ENCODE data around the gene C1orf159. TPM values are rescaled to one million over a fixed set of nuclear protein-coding genes. Genes with fewer than 3 reads are reported as not detected.
A peak's percentile ranks its signal among the peaks of the same experiment; 100 is the strongest.

The C1orf159 gene
- total and polyA plus RNA-seq, 10 of the 15 experiments (the other 5 are each of a cell fraction or from before 2014, with no cell fraction given), result 0.11 to 23.4 (median 8.0) TPM

- TF ChIP-seq EZH2 (IDR thresholded peaks at IDR 0.05; ENCODE audit: borderline replicate concordance, control insufficient read depth, low read depth, low read length) (no peak), NR2F1 (conservative IDR thresholded peaks at IDR 0.05) (no peak)
Observed at GRCh38 chr1:1062348-1063163, 53.3 kb downstream of the C1orf159 start (continued).

GRCh38 chr1:1061682-1062345, 54.1 kb downstream of the C1orf159 start:
- H3K36me3 ChIP-seq (ENCODE audit: control insufficient read depth in 2 of 2, insufficient read depth in 2 of 2, low read length in 1 of 2), result no peaks in the 10 kb centered on the region
- 47% methylated on average over 14 of the region's 18 CpGs for WGBS (ENCODE audit: insufficient coverage, insufficient replicate concordance, low lambda C conversion rate, missing lambda C conversion rate)
- intact Hi-C loops (cut with micrococcal nuclease; ENCODE audit: unreplicated experiment) (loop anchor here (5.0 to 10.0 kb wide), 2 partner anchors 45 to 157 kb away; no protein-coding TSS in a partner anchor), in situ Hi-C loops (cut with MboI) (loop anchor here (5.0 kb wide), 2 partner anchors 40 to 80 kb away; partner anchors contain the start of genes AGRN and PERM1)
- no peaks in the 10 kb centered on the region for H3K79me2 ChIP-seq (ENCODE audit: control insufficient read depth, insufficient read depth, low read length)
- H3K4me1 ChIP-seq (ENCODE audit: control insufficient read depth, insufficient read depth, low read length), result peaks cover 28% of the 10 kb centered on the region
- ChIA-PET CTCF (interaction anchor here (1.3 to 8.7 kb wide), 5 partner anchors 23 to 80 kb away, joined by 4 to 83 read pairs (median 68); partner anchors contain the start of genes ISG15 and PERM1), POLR2A (interaction anchor here (2.7 kb wide), 1 partner anchor 30 kb away, joined by 15 read pairs; no protein-coding TSS in a partner anchor), SMC1A (ENCODE audit: uncharacterized antibody, unreplicated experiment) (interaction anchor here (1.4 to 2.7 kb wide), 3 partner anchors 29 to 48 kb away, joined by 8 to 24 read pairs (median 11); partner anchors contain the start of gene ISG15), RAD21 (ENCODE audit: unreplicated experiment) (interaction anchor here (1.2 to 3.7 kb wide), 2 partner anchors 30 to 77 kb away, joined by 4 to 58 read pairs; no protein-coding TSS in a partner anchor)
- no peaks in the 10 kb centered on the region for H3K27me3 ChIP-seq (replicated peaks in 1 of 2; ENCODE audit: control insufficient read depth in 2 of 2, insufficient read depth in 2 of 2, low read length in 1 of 2)
- BruUV-seq (replicated peaks), result no TSS peak
- no peaks in the 10 kb centered on the region for H4K20me1 ChIP-seq (ENCODE audit: control insufficient read depth, insufficient read depth)
- no peaks in the 10 kb centered on the region for H3K9me3 ChIP-seq (replicated peaks; ENCODE audit: control insufficient read depth, insufficient read depth, low read length)
- FAIRE-seq (no peak), DNase-seq (ENCODE audit: low read depth, low spot score) (no peak), ATAC-seq (no peak)
- no peak overlapping the region for H3K4me3 ChIP-seq
- H3K27ac ChIP-seq (ENCODE audit: control insufficient read depth, insufficient read depth), result no peak overlapping the region
- H2AFZ ChIP-seq (ENCODE audit: control insufficient read depth, low read depth, low read length), result no peak overlapping the region
- 0 out of 2 replicates have a peak overlapping the region, but pooled peaks have one; percentile 4 for H3K4me2 ChIP-seq (ENCODE audit: control insufficient read depth, insufficient read depth)
- no peak overlapping the region for H3K9ac ChIP-seq (ENCODE audit: control insufficient read depth, insufficient read depth, low read length)
- TF ChIP-seq SIX5 (IDR thresholded peaks at IDR 0.05; ENCODE audit: low read depth, low read length, severe bottlenecking), result no peak
- no peak for TF ChIP-seq RAD21 (IDR thresholded peaks at IDR 0.05; ENCODE audit: insufficient read depth, low read depth, low read length)
- no peak for TF ChIP-seq CREB1 (IDR thresholded peaks at IDR 0.05; ENCODE audit: low read depth)
- no peak for TF ChIP-seq JUND (IDR thresholded peaks at IDR 0.05; ENCODE audit: low read depth, low read length)
- no peak for TF ChIP-seq ZNF687 (IDR thresholded peaks at IDR 0.05)
- TF ChIP-seq SUZ12 (IDR thresholded peaks at IDR 0.05; ENCODE audit: unreplicated experiment), result no peak
- TF ChIP-seq POU2F2 (IDR thresholded peaks at IDR 0.05; ENCODE audit: borderline replicate concordance, low read depth, low read length), result no peak
- no peak for TF ChIP-seq E2F4 (IDR thresholded peaks at IDR 0.05; ENCODE audit: low read depth, low read length)
- TF ChIP-seq EZH2 (IDR thresholded peaks at IDR 0.05; ENCODE audit: borderline replicate concordance, control insufficient read depth, low read depth, low read length), result no peak
- no peak for TF ChIP-seq NKRF (conservative IDR thresholded peaks at IDR 0.05)

Measured in GM12878 (cell line).